HG02870 (cell line): ENCODE data around the gene MAGI1.

ENCODE experiments used
- ATAC-seq: cut with Tn5 transposase; IDR thresholded peaks from one replicate; pipeline ENCODE4 v1.9.1; 2021; ENCODE audit warnings: mild to moderate bottlenecking, moderate library complexity; ENCODE audit not compliant: unreplicated experiment

MAGI1 gene

DNA sequence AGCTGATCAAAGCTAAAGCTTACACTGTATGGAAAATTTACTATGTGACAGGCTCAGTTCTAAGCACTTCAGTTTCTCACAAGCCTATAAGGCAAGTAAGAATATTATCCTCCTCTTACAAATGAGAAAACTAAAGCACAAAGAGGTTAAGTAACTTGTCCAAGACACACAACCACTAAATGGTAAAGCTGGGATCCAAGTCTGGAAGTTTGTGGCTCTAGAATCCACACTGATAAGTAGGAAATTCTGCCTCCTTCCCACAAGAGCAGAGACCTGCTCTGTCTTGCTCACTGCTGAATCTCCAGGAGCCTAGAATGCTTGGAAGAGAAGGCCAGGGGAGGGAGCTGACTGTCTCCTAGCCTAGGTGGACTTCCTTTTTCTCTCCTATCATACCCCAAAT lies 60.6 kb downstream of the MAGI1 start:
- no peak for ATAC-seq

DNA sequence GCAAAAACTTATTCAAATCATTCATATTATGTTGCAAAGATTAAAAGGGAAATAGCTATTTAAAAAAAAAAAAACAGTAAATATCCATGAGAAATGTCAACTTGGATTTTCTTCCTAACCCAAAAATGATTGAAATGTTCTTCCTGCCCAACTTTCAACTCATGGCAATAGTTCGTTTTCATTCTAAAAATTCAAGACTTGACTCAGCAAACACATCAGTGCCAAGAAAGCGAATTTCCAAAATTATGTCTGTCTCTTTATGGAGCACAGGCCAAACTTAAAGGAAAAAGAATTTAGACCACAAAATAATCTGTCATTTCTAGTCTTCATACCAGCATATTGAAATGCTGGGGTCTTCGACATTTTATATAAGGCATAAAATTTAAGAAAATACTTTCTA lies 63.7 kb downstream of the MAGI1 start:
- ATAC-seq = no peak

DNA sequence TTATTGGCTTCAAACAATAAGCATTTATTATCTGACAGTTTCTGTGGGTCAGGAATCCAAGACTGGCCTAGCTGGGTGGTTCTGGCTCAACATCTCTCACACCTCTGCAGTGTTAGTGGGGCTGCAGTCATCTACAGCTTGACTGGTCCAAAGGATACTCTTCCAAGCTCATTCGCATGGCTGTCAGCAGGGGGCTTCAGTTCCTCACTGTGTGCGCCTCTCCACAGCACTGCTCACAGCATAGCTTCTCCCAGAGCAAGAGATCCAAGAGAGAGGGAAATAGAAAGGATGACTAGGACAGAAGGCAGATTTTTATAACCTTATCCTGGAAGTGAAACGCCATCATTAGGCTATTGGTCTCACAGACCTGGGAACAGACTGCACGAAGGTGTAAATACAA lies 64.2 kb downstream of the MAGI1 start:
- ATAC-seq = no peak

DNA sequence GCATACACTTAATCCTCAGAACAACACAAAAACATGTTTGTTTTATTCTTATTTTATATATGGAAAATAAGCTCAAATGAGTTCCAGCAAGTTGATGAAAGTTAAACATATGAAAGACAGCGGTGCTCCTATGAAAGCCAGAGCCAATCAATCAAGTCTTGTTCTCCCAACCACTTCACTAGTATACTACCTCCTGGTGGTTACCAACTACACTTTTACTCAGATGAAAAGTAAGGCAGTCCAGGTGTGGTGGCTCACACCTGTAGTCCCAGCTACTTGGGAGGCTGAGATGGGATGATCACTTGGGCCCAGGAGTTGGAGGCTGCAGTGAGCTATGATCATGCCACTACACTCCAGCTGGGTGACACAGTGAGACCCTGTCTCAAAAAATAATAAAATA lies 66.0 kb downstream of the MAGI1 start:
- ATAC-seq = no peak

DNA sequence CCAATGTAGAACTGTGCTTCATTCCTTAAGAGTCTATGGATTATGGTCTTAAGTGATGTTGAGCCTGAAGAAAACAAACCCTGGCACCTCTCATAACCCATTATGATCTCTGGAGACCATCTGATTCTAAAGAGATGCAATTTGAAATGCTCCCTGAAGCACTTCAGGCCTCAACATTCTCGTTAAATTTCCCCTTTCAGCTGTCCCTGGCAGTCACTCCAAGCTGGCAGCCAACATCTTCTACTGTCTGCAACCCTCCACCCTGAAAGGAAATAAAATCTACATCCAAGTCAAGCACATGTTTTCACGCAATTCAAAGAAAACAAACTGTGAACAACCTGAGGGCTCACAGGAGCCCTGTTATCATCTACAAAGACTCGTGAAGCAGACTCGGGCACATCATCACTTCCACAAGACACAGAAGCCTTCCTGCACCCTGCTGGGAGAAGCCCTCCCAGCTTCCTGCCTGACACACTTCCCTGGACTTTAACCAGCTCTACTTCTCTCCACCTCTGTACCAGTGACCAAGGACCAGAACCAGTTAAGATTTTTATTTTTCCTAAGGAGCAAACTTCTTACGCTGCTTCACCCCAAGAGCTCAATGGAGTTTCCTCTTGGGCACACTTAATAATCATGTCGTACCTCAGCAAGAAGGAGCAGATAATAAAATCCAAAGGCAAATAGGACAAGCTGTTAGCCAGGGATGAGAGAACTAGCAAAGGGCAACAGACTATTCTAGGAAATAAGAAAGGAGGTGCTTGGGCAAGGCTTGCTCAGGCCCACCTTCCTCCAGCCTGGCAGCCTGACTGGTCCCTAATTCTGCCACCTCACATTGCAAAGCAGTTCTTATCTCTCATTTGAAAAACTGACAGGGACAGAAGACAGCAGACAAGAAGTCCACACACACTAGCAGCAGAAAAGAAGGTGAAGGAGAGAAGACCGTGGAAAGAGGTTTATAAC lies 67.1 kb downstream of the MAGI1 start:
- no peak for ATAC-seq

DNA sequence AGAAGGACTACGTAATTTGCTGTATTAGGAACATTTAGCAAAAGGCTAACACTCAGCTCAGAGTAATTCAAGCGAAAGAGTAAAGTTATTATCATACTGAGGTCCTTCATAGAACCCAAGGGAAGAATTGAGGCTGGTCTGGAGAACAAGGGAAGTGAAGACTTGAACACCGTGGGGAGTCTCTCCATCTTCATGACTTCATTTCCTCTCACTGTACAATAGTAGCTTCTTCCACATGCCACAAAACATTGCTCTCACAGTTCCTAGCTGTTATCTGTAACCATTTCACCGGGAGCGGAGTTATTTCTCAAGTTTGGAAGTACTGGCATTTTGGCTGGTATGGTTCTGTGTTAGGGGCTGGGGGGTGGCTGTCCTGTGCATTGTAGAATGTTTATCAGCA lies 69.7 kb downstream of the MAGI1 start:
- ATAC-seq = no peak

DNA sequence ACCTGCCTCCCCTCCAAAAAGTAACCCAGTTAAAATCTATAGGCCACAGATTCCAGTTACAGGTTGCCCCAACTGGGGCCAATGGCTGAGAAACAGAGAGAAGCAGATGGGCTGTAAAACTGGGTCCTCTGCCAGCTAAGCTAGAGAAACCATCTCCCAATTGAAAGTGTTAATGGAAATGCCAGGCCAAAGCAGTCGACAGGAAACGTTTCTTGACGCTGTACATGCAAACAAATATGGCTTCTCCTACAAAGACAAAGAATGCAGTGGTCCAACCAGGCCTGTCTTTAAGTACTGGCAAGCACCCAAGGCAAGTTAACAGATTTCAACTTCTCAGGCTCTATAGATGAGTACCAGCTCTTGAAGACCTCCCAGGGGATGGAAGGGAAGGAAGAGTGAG lies 71.3 kb downstream of the MAGI1 start:
- ATAC-seq = no peak

DNA sequence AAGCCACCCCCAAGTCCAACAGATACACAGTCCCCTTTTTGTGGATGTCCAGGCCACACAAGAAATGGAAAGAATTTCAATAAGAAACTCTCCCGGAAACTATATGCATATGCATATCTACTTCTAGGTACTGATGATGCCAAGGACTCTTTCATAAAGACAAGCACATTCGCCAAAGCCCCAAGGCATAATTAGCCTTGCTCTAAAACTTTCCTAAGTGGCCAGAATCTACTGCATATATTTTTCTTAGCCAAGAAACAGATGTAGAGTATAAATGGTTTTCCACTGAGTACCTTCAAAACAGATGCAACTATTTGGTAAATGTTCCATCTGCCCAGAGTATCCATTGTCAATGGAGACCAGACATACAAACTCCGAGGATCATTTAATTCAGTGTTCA lies 73.9 kb downstream of the MAGI1 start:
- ATAC-seq = no peak

DNA sequence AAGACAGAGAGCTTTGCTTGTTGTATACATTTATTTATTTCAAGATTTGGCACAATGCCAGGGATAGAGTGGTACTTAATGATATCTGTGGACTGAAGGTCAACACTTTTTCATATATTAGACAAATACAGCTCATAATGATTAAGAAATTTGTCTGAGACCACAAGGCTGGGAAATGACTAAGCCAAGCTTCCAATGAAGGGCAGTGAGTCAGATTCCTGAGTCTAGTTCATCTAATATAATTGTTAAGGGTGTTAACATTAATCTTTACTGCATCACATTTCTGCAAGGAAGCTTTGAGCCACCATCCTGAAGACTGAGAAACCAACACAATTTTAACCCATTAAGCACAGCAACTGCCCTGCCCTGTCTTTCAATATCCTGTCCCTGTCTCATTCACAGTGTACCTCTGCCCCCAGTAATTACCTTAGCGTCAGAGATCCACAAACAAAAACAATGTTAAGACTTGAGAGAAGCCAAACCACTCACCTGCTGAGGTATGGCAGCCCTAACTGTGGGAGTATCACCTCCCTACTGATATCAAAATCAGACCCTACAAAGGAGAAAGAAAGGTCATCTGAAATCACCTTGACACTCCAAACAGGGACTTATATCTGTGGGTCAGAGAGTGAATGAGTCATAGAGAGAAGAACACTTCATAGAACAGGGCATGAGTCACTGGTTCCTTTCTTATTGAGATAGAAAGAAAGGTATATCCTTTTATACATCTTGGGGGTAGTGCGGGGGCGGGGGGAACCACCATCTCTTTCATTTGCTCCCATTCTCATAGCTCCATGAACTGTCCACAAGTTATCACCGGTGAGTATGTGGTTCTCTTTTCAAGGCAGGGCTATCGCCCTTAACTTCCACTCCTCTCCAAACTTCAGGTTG lies 74.7 kb downstream of the MAGI1 start:
- ATAC-seq = peak; percentile 98

DNA sequence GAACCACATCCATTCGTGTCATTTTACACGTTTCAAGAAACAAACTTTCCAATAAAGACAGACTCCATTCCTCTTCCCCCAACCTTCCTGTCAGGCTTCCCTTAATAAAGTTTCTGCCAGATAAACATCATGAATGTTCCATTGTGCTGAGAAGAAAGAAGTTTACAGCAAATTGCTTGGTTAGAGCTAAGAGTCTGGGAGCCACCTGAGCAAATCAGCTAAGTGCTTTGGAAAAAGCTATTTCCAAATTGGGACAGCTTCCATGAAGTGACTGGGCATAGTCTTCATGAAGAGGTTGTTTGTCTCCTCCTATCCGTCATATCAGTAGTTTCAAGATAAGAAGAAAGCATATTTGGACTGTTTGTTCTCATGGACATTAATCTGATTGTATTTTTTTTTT lies 77.0 kb downstream of the MAGI1 start:
- no peak for ATAC-seq

DNA sequence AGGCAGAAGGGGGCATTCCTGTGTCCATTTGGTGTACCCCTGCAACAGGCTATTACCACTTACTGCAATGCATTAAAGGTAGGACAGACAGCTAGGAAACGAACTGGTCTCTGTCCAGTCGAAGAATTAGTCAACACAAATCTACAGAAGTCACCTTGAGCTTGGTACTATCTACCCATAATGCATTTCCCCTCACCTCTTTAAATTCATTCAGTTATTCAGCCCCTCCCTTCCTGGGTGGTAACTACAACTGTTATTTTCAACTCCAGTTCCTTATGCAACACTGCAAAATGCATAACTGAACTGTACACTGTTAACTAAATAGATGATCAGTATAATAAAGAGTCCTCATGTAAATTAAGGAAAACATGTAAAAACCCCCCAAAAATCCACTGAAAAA lies 77.6 kb downstream of the MAGI1 start:
- ATAC-seq = no peak

DNA sequence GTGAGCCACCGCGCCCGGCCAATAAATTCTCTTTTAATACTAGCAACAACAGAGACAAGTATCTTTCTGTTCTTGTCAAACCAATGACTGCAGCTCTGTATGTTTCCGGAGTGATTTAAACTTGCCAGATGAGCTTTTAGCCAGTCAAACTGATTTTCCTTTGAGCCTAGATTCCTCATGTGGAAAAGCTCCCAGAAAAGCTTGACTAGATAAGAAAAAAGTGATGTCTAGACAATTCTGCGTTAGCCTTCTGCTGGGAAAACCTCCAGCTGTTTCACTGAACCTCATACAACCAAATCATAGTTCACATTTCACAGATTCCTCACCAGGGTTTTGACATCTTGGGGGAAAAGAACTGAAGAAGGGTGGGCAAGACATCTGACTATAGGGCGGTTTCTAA lies 78.6 kb downstream of the MAGI1 start:
- ATAC-seq = no peak

DNA sequence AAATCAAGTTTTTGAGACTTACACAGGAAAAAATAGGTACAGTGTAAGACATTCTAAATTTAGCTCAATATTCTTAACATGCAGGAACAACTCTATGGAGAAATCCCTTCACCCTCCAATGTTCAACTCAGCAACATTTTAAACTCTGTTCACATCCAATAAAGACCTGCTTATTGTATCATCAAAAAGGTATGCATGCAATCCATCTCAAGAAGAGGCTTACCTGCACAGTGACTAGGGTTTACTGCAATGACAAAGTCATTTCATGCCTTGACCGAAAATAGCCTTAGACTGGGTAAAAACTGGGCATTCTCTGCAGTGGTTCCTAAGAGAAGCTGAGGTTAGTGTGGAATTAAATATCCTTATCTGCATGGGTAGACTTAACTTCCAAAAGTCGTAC lies 80.5 kb downstream of the MAGI1 start:
- no peak for ATAC-seq

DNA sequence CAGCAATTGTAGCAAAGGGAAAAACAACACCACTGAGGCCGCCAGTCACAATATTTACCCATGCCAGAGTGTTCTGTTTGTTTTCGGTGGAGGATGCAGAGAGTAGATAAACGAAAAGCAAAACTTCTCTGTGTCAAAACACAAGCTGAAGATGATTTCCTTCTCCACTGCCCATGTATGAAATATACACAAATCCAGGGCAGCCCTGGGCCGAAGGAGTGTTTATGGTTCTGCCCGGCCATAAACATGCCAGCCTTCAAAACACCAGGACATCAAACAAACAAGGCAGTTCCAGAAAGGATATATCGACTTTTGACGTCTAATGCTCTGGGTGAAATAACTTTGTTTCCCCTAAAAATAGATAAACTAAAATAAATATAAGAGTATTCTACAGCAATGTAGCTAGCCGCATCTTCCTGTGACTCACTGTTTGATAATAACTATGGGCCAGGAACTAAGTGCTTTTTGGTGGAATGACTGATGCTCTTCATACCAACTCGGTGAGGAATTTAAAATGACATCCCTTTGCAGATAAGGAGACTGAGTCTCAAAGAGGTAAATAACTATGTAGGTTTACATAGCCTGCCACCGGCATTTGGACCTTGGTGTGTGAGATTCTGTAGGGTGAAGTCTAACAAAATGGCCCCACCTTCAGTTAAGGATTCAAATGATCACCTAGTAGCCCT lies 82.8 kb downstream of the MAGI1 start:
- no peak for ATAC-seq

DNA sequence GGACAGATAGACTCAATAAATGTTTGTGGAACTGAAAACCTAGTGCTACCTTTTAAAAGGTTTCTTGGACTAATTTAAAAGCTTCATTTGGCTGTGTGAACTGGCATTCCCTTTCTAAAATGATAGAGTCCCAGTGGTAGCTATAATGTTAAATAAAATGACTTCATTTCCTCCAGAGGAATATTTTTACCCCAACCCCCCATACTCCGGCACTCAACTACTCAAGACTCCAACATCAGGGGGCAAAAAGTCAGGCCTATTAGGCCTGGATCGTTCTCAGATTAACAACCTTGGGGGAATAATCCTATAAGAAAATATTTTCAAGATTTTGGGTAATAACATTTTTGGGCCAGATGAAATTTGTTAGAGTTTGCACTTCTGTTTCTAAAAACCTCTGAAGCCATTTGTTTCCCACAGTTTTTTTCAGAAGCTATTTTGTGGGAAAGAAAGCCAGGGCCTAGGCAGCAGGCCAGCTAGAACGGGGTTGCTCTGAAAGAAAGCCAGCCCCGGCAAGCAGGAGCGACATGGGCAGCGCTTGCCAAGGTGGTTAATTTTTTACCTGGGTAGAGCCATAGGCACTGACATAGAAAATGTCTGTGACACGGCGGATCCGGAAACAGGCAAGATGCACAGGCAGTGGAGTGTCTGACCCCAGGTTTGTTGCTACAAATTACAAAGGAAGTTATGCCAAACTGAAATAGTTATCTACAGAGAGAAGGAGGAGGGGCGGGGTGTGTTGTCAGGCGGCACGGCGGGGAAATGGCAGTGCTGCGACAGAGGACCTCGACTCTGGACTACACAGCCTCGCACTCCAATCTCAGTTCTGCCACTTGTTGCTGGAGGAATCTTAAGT lies 84.6 kb downstream of the MAGI1 start:
- ATAC-seq = no peak

DNA sequence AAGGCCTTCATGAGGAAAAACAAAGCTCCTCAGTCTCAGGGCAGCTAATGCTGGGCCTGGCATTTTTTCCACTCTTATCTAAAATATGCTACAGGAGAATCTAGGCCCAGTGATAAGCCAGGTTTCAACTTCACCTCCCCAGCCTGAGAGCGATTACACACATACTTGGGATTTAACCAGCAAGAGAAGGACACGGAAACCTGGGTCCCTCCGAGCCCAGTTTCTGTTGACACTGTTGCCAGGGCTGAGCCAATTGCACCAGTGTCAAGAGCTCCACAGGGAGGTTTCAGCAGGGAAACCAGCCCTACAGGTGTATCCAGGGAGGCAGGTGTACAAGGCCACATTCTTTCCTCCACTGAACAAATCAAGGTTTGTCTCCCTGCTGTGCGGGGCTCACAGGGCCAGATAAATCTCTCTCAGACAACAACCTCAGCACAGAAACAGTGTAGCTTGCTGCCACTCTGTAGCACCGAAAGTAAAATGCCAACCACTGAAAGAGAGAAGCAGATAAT lies 85.4 kb downstream of the MAGI1 start:
- no peak for ATAC-seq

DNA sequence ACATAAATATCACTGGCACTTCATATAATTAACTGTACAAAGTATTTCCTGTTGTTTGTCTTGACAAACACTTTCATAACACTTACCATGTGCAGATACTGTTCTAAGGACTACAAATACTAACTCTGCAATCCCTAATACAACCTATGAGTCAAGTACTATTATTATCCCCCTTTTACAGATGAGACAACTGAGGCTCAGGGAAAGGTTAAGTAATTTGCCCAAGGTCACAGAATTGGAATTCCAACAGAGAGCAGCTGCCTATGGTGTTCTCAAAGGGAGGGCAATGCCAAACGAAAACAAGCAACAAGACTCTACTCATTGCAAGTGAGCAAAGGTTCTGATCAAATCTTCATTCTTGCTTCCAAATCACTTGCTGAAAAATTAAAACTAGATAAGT lies 85.9 kb downstream of the MAGI1 start:
- ATAC-seq = no peak

DNA sequence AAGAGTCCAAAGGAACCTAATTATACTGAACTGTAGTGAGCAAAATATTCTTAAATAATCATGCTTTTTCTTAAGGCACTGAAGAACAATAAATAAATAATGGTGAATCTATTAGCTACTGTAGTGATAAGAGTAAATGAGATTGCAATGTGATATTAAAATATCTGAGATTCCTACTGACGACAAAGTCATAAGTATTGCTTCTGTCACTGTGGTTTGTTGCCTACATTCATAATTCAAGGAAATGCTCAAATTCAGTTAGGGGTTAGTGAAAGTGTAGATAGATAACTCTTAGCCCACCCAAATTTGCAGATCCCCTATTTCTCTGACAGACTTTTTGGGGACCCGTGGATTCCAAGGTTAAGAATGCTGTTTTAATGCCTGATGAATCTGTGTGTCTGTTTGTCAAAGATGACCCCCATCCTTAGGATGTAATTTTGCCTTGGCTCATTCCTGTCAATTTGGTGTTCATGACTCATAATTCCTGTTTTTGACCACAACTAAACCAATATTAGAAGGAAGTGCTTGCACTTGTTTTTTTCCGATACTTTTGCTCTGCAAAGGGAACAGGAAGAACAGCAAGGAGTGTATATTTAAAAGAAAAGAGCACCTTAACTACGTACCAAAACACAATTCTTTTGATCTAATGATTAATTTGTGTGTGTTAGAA lies 86.7 kb downstream of the MAGI1 start:
- ATAC-seq = no peak
